ENCODE results near the gene TBL1X. TPM values are rescaled to one million over a fixed set of nuclear protein-coding genes. Genes with fewer than 3 reads are reported as not detected.
A peak's percentile ranks its signal among the peaks of the same experiment; 100 is the strongest.

TBL1X gene
- total RNA-seq, 1 experiment from 2014 or later: 17.6 TPM

- POLR2A ChIA-PET (ENCODE audit: unreplicated experiment): no interaction called here
- no peaks in the 10 kb centered on the region for H3K79me2 ChIP-seq (ENCODE audit: low read depth)
- no peaks in the 10 kb centered on the region for H3K9me3 ChIP-seq (ENCODE audit: insufficient read depth, low read depth)
- H3K27me3 ChIP-seq (ENCODE audit: insufficient read depth, low read depth): peaks cover 6% of the 10 kb centered on the region; the same call in 1 of the 2 replicates
- BruUV-seq (replicated peaks): no TSS peak
- no peaks in the 10 kb centered on the region for H4K20me1 ChIP-seq (ENCODE audit: insufficient read depth)
- TF ChIP-seq CTCF (conservative IDR thresholded peaks at IDR 0.05) (no peak), EZH2 (IDR thresholded peaks at IDR 0.05; ENCODE audit: low read depth) (no peak)
- DNase-seq: no peak
- no peaks in the 10 kb centered on the region for H3K4me1 ChIP-seq (replicated peaks; ENCODE audit: insufficient read depth)
- no peaks in the 10 kb centered on the region for H3K36me3 ChIP-seq (ENCODE audit: low read depth)
- no peak overlapping the region for H3K27ac ChIP-seq
- no peak overlapping the region for H3K4me3 ChIP-seq
- H3K9me2 ChIP-seq (ENCODE audit: insufficient read depth): no peaks in the 10 kb centered on the region
- intact Hi-C loops (cut with micrococcal nuclease; ENCODE audit: unreplicated experiment): no loop called here
- no peak overlapping the region for H3K4me2 ChIP-seq
- no peaks in the 10 kb centered on the region for H3F3A ChIP-seq (ENCODE audit: insufficient read depth, low read depth)
- H2AFZ ChIP-seq: no peak overlapping the region
- CTCF ChIA-PET: no interaction called here
Observed at GRCh38 chrX:9757366-9757765, 292.5 kb downstream of the TBL1X start.

- H3K4me2 ChIP-seq: no peak overlapping the region
- no peak overlapping the region for H3K4me3 ChIP-seq
- no peak for DNase-seq
- CTCF ChIA-PET: no interaction called here
- no peaks in the 10 kb centered on the region for H3K9me2 ChIP-seq (ENCODE audit: insufficient read depth)
- BruUV-seq (replicated peaks): no TSS peak
- H3K27me3 ChIP-seq (ENCODE audit: insufficient read depth, low read depth): peaks cover 6% of the 10 kb centered on the region; the same call in 1 of the 2 replicates
- no peaks in the 10 kb centered on the region for H3K36me3 ChIP-seq (ENCODE audit: low read depth)
- POLR2A ChIA-PET (ENCODE audit: unreplicated experiment): no interaction called here
- no peaks in the 10 kb centered on the region for H3F3A ChIP-seq (ENCODE audit: insufficient read depth, low read depth)
- H2AFZ ChIP-seq: no peak overlapping the region
- no peak overlapping the region for H3K27ac ChIP-seq
- H3K9me3 ChIP-seq (ENCODE audit: insufficient read depth, low read depth): no peaks in the 10 kb centered on the region
- no peaks in the 10 kb centered on the region for H4K20me1 ChIP-seq (ENCODE audit: insufficient read depth)
- TF ChIP-seq CTCF (conservative IDR thresholded peaks at IDR 0.05): no peak
- no peak for TF ChIP-seq EZH2 (IDR thresholded peaks at IDR 0.05; ENCODE audit: low read depth)
- no peaks in the 10 kb centered on the region for H3K4me1 ChIP-seq (replicated peaks; ENCODE audit: insufficient read depth)
- H3K79me2 ChIP-seq (ENCODE audit: low read depth): no peaks in the 10 kb centered on the region
- intact Hi-C loops (cut with micrococcal nuclease; ENCODE audit: unreplicated experiment): no loop called here
Observed at GRCh38 chrX:9758021-9758638, 293.3 kb downstream of the TBL1X start.

GRCh38 chrX:9759337-9759736 lies 294.5 kb downstream of the TBL1X start:
- CTCF ChIA-PET: no interaction called here
- POLR2A ChIA-PET (ENCODE audit: unreplicated experiment): no interaction called here
- no peak overlapping the region for H3K4me3 ChIP-seq
- H3K9me3 ChIP-seq (ENCODE audit: insufficient read depth, low read depth): no peaks in the 10 kb centered on the region
- TF ChIP-seq EZH2 (IDR thresholded peaks at IDR 0.05; ENCODE audit: low read depth) (no peak), CTCF (conservative IDR thresholded peaks at IDR 0.05) (no peak)
- no peaks in the 10 kb centered on the region for H3K4me1 ChIP-seq (replicated peaks; ENCODE audit: insufficient read depth)
- no peaks in the 10 kb centered on the region for H4K20me1 ChIP-seq (ENCODE audit: insufficient read depth)
- H3K27ac ChIP-seq: no peak overlapping the region
- no peaks in the 10 kb centered on the region for H3K79me2 ChIP-seq (ENCODE audit: low read depth)
- H3K4me2 ChIP-seq: 0 out of 2 replicates have a peak overlapping the region, but pooled peaks have one; percentile 13
- H3K36me3 ChIP-seq (ENCODE audit: low read depth): no peaks in the 10 kb centered on the region
- peaks cover 6% of the 10 kb centered on the region; the same call in 1 of the 2 replicates for H3K27me3 ChIP-seq (ENCODE audit: insufficient read depth, low read depth)
- no peak overlapping the region for H2AFZ ChIP-seq
- H3K9me2 ChIP-seq (ENCODE audit: insufficient read depth): no peaks in the 10 kb centered on the region
- intact Hi-C loops (cut with micrococcal nuclease; ENCODE audit: unreplicated experiment): no loop called here
- H3F3A ChIP-seq (ENCODE audit: insufficient read depth, low read depth): no peaks in the 10 kb centered on the region
- BruUV-seq (replicated peaks): no TSS peak
- no peak for DNase-seq

Data from PC-9 (cell line).